K562 (cell line): ENCODE data around the gene SMU1. TPM values are rescaled to one million over a fixed set of nuclear protein-coding genes. Genes with fewer than 3 reads are reported as not detected.
A peak's percentile ranks its signal among the peaks of the same experiment; 100 is the strongest.

Source experiments
- ATAC-seq: fragments of 200-7000 bp; cut with Tn5 transposase; 3 replicates; pipeline ENCODE4 v1.9.1; 2020; ENCODE audit warnings: moderate library complexity
- BruUV-seq: library from RNA; stranded (reverse); fragments of 400-500 nt; replicated peaks from 2 replicates; lab custom pipeline; 2021; lab: Mats Ljungman, UMichigan
- CTCF ChIA-PET: fragments of 300-600 bp; formaldehyde crosslinking; extraction: SDS; loops from one replicate; lab custom pipeline; 2021; ENCODE audit warnings: low intra/inter-chr PET ratio; lab: Yijun Ruan, JAX
- POLR2A ChIA-PET: fragments of 300-600, 350-650 bp; sonication (Branson Sonifier 250); formaldehyde crosslinking; extraction: SDS; loops from one replicate; lab custom pipeline; 2021; ENCODE audit warnings: antibody characterized with exemption, inconsistent platforms; lab: Yijun Ruan, JAX
- DNase-seq, 4 experiments: peaks; one replicate each; pipeline versions ENCODE4 v3.0.0 to v3.0.0-alpha.2; 2011 to 2018; ENCODE audit warnings: low spot score in 3 of 4, mixed read lengths in 3 of 4; ENCODE audit errors: extremely low read depth in 1 of 4
- FAIRE-seq: peaks from 2 replicates; lab custom pipeline; 2011; peaks lifted over from hg19 to GRCh38; lab: Jason Lieb, UNC
- H2AFZ ChIP-seq: 2 replicates; pipeline ENCODE4 v1.6.0; 2011; ENCODE audit warnings: low read depth, low read length, control low read depth, inconsistent platforms
- H3K27ac ChIP-seq: fragments of 200-600 bp; 3 replicates; pipeline ENCODE4 v1.8.0; 2011; ENCODE audit warnings: low read depth, mild to moderate bottlenecking, control low read depth, inconsistent platforms, low read length, moderate library complexity, mixed read lengths; ENCODE audit errors: extremely low read depth
- H3K27me3 ChIP-seq, 2 experiments: fragments of 300-600 bp in 1 of 2; 2 replicates in 1 of 2; 3 replicates in 1 of 2; pipeline versions ENCODE4 v1.6.0 to v1.8.0; 2011; ENCODE audit warnings: inconsistent platforms in 2 of 2, low read length in 2 of 2, mild to moderate bottlenecking in 1 of 2, mixed read lengths in 1 of 2, moderate library complexity in 1 of 2; ENCODE audit not compliant: control insufficient read depth in 2 of 2, insufficient read depth in 2 of 2
- H3K36me3 ChIP-seq: fragments of 300-600 bp; 3 replicates; pipeline ENCODE4 v1.8.0; 2011; ENCODE audit warnings: mild to moderate bottlenecking, low read length, inconsistent platforms; ENCODE audit not compliant: control insufficient read depth, insufficient read depth
- H3K4me1 ChIP-seq, 2 experiments: fragments of 200-600 bp in 1 of 2; replicated peaks in 1 of 2; 2 replicates in 1 of 2; 3 replicates in 1 of 2; pipeline versions ENCODE4 v1.5.1 to v1.8.0; 2011; ENCODE audit warnings: inconsistent platforms in 2 of 2, low read length in 2 of 2, mild to moderate bottlenecking in 1 of 2, mixed read lengths in 1 of 2, moderate library complexity in 1 of 2; ENCODE audit not compliant: control insufficient read depth in 2 of 2, insufficient read depth in 2 of 2
- H3K4me2 ChIP-seq: 2 replicates; pipeline ENCODE4 v1.6.1; 2011; ENCODE audit warnings: low read length, control low read depth, inconsistent platforms, mixed read lengths; ENCODE audit not compliant: insufficient read depth
- H3K4me3 ChIP-seq: fragments of 200-600 bp; sonication (generic), shearing (Covaris generic); 2 replicates; pipeline ENCODE4 v1.5.1; 2016; ENCODE audit warnings: control low read depth, inconsistent platforms
- H3K79me2 ChIP-seq: fragments of 200-600 bp; 3 replicates; pipeline ENCODE4 v1.8.0; 2011; ENCODE audit warnings: low read length, inconsistent platforms; ENCODE audit not compliant: control insufficient read depth, insufficient read depth
- H3K9ac ChIP-seq, 2 experiments: 2 replicates each; pipeline versions ENCODE4 v1.6.0 to v1.6.1; 2011; ENCODE audit warnings: low read depth in 2 of 2, low read length in 2 of 2, control low read depth in 1 of 2, inconsistent platforms in 1 of 2, mild to moderate bottlenecking in 1 of 2, mixed read lengths in 1 of 2; ENCODE audit not compliant: insufficient read depth in 1 of 2
- H3K9me1 ChIP-seq: one replicate; pipeline ENCODE4 v1.6.0; 2011; ENCODE audit warnings: inconsistent platforms, mild to moderate bottlenecking, low read length, moderate library complexity; ENCODE audit not compliant: control insufficient read depth, insufficient read depth
- H3K9me3 ChIP-seq: replicated peaks from 2 replicates; pipeline ENCODE4 v1.5.1; 2011; ENCODE audit warnings: low read depth, low read length, inconsistent platforms; ENCODE audit not compliant: control insufficient read depth, insufficient read depth
- H4K20me1 ChIP-seq: replicated peaks from 2 replicates; pipeline ENCODE4 v1.6.1; 2011; ENCODE audit warnings: low read length, inconsistent platforms, mixed read lengths; ENCODE audit not compliant: control insufficient read depth, insufficient read depth
- CTCF ChIP-seq, 3 experiments: IDR thresholded peaks in 2 of 3; conservative IDR thresholded peaks in 1 of 3; 2 replicates each; pipeline ENCODE4 v1.5.1; 2011 to 2012; ENCODE audit warnings: low read length in 3 of 3, mild to moderate bottlenecking in 3 of 3, control low read depth in 2 of 3, improper control_type of control experiment in 1 of 3, inconsistent platforms in 1 of 3, low read depth in 1 of 3, mixed read lengths in 1 of 3, moderate library complexity in 1 of 3; ENCODE audit not compliant: insufficient read depth in 2 of 3
- RAD21 ChIP-seq, 2 experiments: fragments of 250-450 bp in 1 of 2; fragments of 450-650 bp in 1 of 2; sonication (Bioruptor Pico) in 1 of 2; formaldehyde crosslinking in 1 of 2; IDR thresholded peaks in 1 of 2; conservative IDR thresholded peaks in 1 of 2; 2 replicates each; pipeline versions ENCODE4 v1.4.0 to v1.8.0; 2020 to 2022; ENCODE audit warnings: mild to moderate bottlenecking in 2 of 2, moderate library complexity in 1 of 2
- REST ChIP-seq, 2 experiments: fragments of 450-650 bp; formaldehyde crosslinking in 1 of 2; IDR thresholded peaks; 2 replicates each; pipeline versions ENCODE4 v1.4.0 to v1.6.1; 2014 to 2020; ENCODE audit warnings: mild to moderate bottlenecking in 2 of 2, borderline replicate concordance in 1 of 2, low read depth in 1 of 2
- ZBTB7A ChIP-seq: IDR thresholded peaks from 2 replicates; pipeline ENCODE4 v1.6.1; 2011; ENCODE audit warnings: low read depth, mild to moderate bottlenecking, low read length, moderate library complexity, borderline replicate concordance; ENCODE audit not compliant: control insufficient read depth
- WGBS: fragments of 100-300 bp; shearing (Covaris generic); methylation state at CpG from one replicate; pipeline ENCODE4 v1.1.6; 2016; ENCODE audit warnings: low coverage, mixed read lengths; ENCODE audit not compliant: insufficient coverage; ENCODE audit errors: missing lambda C conversion rate; 5-methylcytosine and 5-hydroxymethylcytosine counted together
- in situ Hi-C: fragments of 300-500 bp; cut with MboI; formaldehyde crosslinking; loops from 4 replicates; pipeline ENCODE4 v1.15.0; 2018; ENCODE audit warnings: inconsistent platforms, mixed read lengths
- intact Hi-C: fragments of 100-400 bp; cut with micrococcal nuclease; formaldehyde crosslinking; loops from 2 replicates; pipeline ENCODE4 v1.14.2; 2022
- polyA plus RNA-seq, 8 experiments: library from polyadenylated mRNA; depleted of rRNA in 4 of 8; stranded (reverse) in 5 of 8; unstranded in 3 of 8; fragments of >200 nt; fragmentation: Nextera tagmentation in 2 of 8; fragmentation: Illumina TruSeq in 1 of 8; extraction: Ambion mirVana in 2 of 8; extraction: Trizol in 1 of 8; gene quantifications; 2 replicates each; pipeline versions ENCODE4 v1.2.1 to v1.2.3, GENCODE V29; 2011 to 2014; ENCODE audit warnings: inconsistent platforms in 1 of 8, missing spikeins in 1 of 8
- total RNA-seq, 7 experiments: library from RNA; depleted of rRNA in 6 of 7; stranded (reverse); fragments of >200 nt in 6 of 7; fragmentation: Illumina TruSeq in 2 of 7; extraction: Trizol in 2 of 7; gene quantifications; 2 replicates each; pipeline versions ENCODE4 v1.2.1 to v1.2.3, GENCODE V29; 2011 to 2021; ENCODE audit warnings: low replicate concordance in 1 of 7

Gene SMU1
- total and polyA plus RNA-seq, 9 of the 15 experiments (the other 6 are each of a cell fraction or from before 2014, with no cell fraction given), result 13.2 to 33.4 (median 20.7) TPM

GRCh38 chr9:33103501-33104281 lies 27.2 kb upstream of the SMU1 start:
- in situ Hi-C loops, result loop anchor here (10.0 kb wide), 1 partner anchor 131 kb away; no protein-coding TSS in a partner anchor
- 65% methylated on average over 8 of the region's 8 CpGs for WGBS
- intact Hi-C loops, result no loop called here
- Histone ChIP-seq H3K36me3 (no peaks in the 10 kb centered on the region), H3K9me3 (no peaks in the 10 kb centered on the region), H3K27ac (no peak overlapping the region), H4K20me1 (no peaks in the 10 kb centered on the region), H3K4me1 (peaks cover 3 to 6% of the 10 kb centered on the region in 2 experiments; a peak in 2 of 5 replicates), H3K27me3 (no peaks in the 10 kb centered on the region), H3K4me2 (no peak overlapping the region), H3K4me3 (no peak overlapping the region), H2AFZ (0 out of 2 replicates have a peak overlapping the region, but pooled peaks have one; percentile 9)
- ChIA-PET CTCF (no interaction called here), POLR2A (no interaction called here)
- DNase-seq, result peak in 1 of 4 experiments; percentile 17
- no TSS peak for BruUV-seq
- no peak for TF ChIP-seq ZBTB7A
- TF ChIP-seq REST (IDR thresholded peaks at IDR 0.05; ENCODE audit: borderline replicate concordance), result peak; percentile 40; the same call in 1 of the 2 replicates
- no peak for TF ChIP-seq REST (CRISPR knock-in tag; IDR thresholded peaks at IDR 0.05; ENCODE audit: low read depth)
- peak; percentile 20 to 60; a peak in 3 of 4 replicates for TF ChIP-seq RAD21 (CRISPR knock-in tag; conservative IDR thresholded peaks at IDR 0.05 in 1 of 2, IDR thresholded peaks at IDR 0.05 in 1 of 2)
- peak; percentile 23 to 46 (median 29); a peak in 3 of 6 replicates for TF ChIP-seq CTCF (IDR thresholded peaks at IDR 0.05 in 2 of 3, conservative IDR thresholded peaks at IDR 0.05 in 1 of 3; ENCODE audit: insufficient read depth in 2 of 3, low read depth in 1 of 3, low read length in 3 of 3)
- TF ChIP-seq, all 486 proteins: peak for 3
- ATAC-seq, result peak; percentile 47; the same call in 2 of the 3 replicates
- H3K9ac ChIP-seq, result no peak overlapping the region
- H3K79me2 ChIP-seq, result no peaks in the 10 kb centered on the region
- no peaks in the 10 kb centered on the region for H3K9me1 ChIP-seq
- FAIRE-seq, result no peak
